Endothelial cell of umbilical vein (primary cell): Measurements from ENCODE around the gene CDH22. TPM values are rescaled to one million over a fixed set of nuclear protein-coding genes. Genes with fewer than 3 reads are reported as not detected.

Experiments used
- BruUV-seq: library from RNA; stranded (reverse); fragments of 400-500 nt; replicated peaks from 2 replicates; lab custom pipeline; 2021; lab: Mats Ljungman, UMichigan
- CTCF ChIA-PET: fragments of 300-600, 350-600 bp; sonication (Branson Sonifier 250); formaldehyde crosslinking; loops from one replicate; lab custom pipeline; 2021; ENCODE audit warnings: antibody characterized with exemption, inconsistent platforms; lab: Charles Lee
- POLR2A ChIA-PET: fragments of 300-600, 350-600 bp; sonication (Branson Sonifier 250); formaldehyde crosslinking; loops from one replicate; lab custom pipeline; 2021; ENCODE audit warnings: antibody characterized with exemption, inconsistent platforms; lab: Charles Lee
- DNase-seq: peaks from one replicate; pipeline ENCODE4 v3.0.0-alpha.2; 2011; ENCODE audit warnings: low read depth, low spot score
- FAIRE-seq: peaks from 2 replicates; lab custom pipeline; 2011; peaks lifted over from hg19 to GRCh38; lab: Jason Lieb, UNC
- H2AFZ ChIP-seq: 2 replicates; pipeline ENCODE4 v1.6.0; 2012; ENCODE audit warnings: low read depth, low read length, control low read depth, inconsistent platforms
- H3K27ac ChIP-seq: 2 replicates; pipeline ENCODE4 v1.5.1; 2011; ENCODE audit warnings: low read depth, mild to moderate bottlenecking, control low read depth, low read length, moderate library complexity; ENCODE audit not compliant: insufficient read depth
- H3K27me3 ChIP-seq, 2 experiments: 2 replicates each; pipeline versions ENCODE4 v1.6.0 to v1.6.1; 2011; ENCODE audit warnings: low read length in 2 of 2, mixed read lengths in 1 of 2; ENCODE audit not compliant: control insufficient read depth in 2 of 2, insufficient read depth in 2 of 2
- H3K36me3 ChIP-seq, 2 experiments: 2 replicates in 1 of 2; 3 replicates in 1 of 2; pipeline ENCODE4 v1.5.1; 2011; ENCODE audit warnings: low read length in 2 of 2, mild to moderate bottlenecking in 1 of 2, moderate library complexity in 1 of 2; ENCODE audit not compliant: control insufficient read depth in 2 of 2, insufficient read depth in 2 of 2; ENCODE audit errors: extremely low read depth in 1 of 2
- H3K4me1 ChIP-seq: 3 replicates; pipeline ENCODE4 v1.5.1; 2011; ENCODE audit warnings: mild to moderate bottlenecking, low read length; ENCODE audit not compliant: control insufficient read depth, insufficient read depth; ENCODE audit errors: extremely low read depth
- H3K4me2 ChIP-seq: 2 replicates; pipeline ENCODE4 v1.6.1; 2011; ENCODE audit warnings: low read length, control low read depth, mixed read lengths; ENCODE audit not compliant: insufficient read depth
- H3K4me3 ChIP-seq, 3 experiments: fragments of 200-600 bp in 1 of 3; sonication (generic), shearing (Covaris generic) in 1 of 3; replicated peaks in 1 of 3; 2 replicates each; pipeline ENCODE4 v1.5.1; 2011 to 2016; ENCODE audit warnings: control low read depth in 3 of 3, low read length in 3 of 3, mild to moderate bottlenecking in 2 of 3, inconsistent platforms in 1 of 3, low read depth in 1 of 3, moderate library complexity in 1 of 3; ENCODE audit not compliant: insufficient read depth in 1 of 3
- H3K79me2 ChIP-seq: 2 replicates; pipeline ENCODE4 v1.6.0; 2012; ENCODE audit warnings: low read length, inconsistent platforms; ENCODE audit not compliant: control insufficient read depth, insufficient read depth
- H3K9ac ChIP-seq: replicated peaks from 2 replicates; pipeline ENCODE3; 2011; ENCODE audit warnings: low read length, control low read depth; ENCODE audit not compliant: insufficient read depth; ENCODE audit errors: extremely low read depth
- H3K9me1 ChIP-seq: replicated peaks from 3 replicates; pipeline ENCODE4 v1.6.0; 2011; ENCODE audit warnings: mild to moderate bottlenecking, low read length; ENCODE audit not compliant: control insufficient read depth, insufficient read depth; ENCODE audit errors: extremely low read depth
- H3K9me3 ChIP-seq: replicated peaks from 2 replicates; pipeline ENCODE4 v1.5.1; 2012; ENCODE audit warnings: low read length, inconsistent platforms; ENCODE audit not compliant: control insufficient read depth, insufficient read depth
- H4K20me1 ChIP-seq: replicated peaks from 2 replicates; pipeline ENCODE3; 2011; ENCODE audit warnings: mild to moderate bottlenecking, low read length; ENCODE audit not compliant: control insufficient read depth, insufficient read depth; ENCODE audit errors: extremely low read depth
- CTCF ChIP-seq, 2 donors: IDR thresholded peaks; 1 replicate in 1 of 2; 2 replicates in 1 of 2; pipeline ENCODE4 v1.5.1; 2011; ENCODE audit warnings: low read length in 2 of 2, mild to moderate bottlenecking in 2 of 2, moderate library complexity in 2 of 2, control low read depth in 1 of 2, inconsistent platforms in 1 of 2, low read depth in 1 of 2; ENCODE audit not compliant: insufficient read depth in 1 of 2; ENCODE audit errors: extremely low read depth in 1 of 2
- EZH2 ChIP-seq: IDR thresholded peaks from 2 replicates; pipeline ENCODE4 v1.6.1; 2012; ENCODE audit warnings: borderline replicate concordance, low read depth, mild to moderate bottlenecking, moderate library complexity, low read length, inconsistent platforms; ENCODE audit not compliant: severe bottlenecking
- FOS ChIP-seq: IDR thresholded peaks from 2 replicates; pipeline ENCODE4 v1.6.1; 2011; ENCODE audit warnings: mild to moderate bottlenecking, low read length, moderate library complexity, borderline replicate concordance; ENCODE audit not compliant: insufficient read depth
- GATA2 ChIP-seq: IDR thresholded peaks from 2 replicates; pipeline ENCODE4 v1.7.0; 2011; ENCODE audit warnings: low read depth, mild to moderate bottlenecking, moderate library complexity, mixed read lengths, low read length; ENCODE audit not compliant: insufficient read length, insufficient read depth
- JUN ChIP-seq: IDR thresholded peaks from 2 replicates; pipeline ENCODE4 v1.6.1; 2011; ENCODE audit warnings: borderline replicate concordance, low read depth; ENCODE audit not compliant: insufficient read length, insufficient read depth
- MAX ChIP-seq: IDR thresholded peaks from 2 replicates; pipeline ENCODE4 v1.6.1; 2011; ENCODE audit not compliant: insufficient read depth, insufficient read length
- MYC ChIP-seq: IDR thresholded peaks from one replicate; pipeline ENCODE4 v1.6.1; 2011; ENCODE audit warnings: mild to moderate bottlenecking, low read depth, low read length
- POLR2A ChIP-seq: IDR thresholded peaks from 2 replicates; pipeline ENCODE4 v1.6.1; 2012; ENCODE audit warnings: low read depth, mild to moderate bottlenecking, control low read depth, low read length
- POLR2AphosphoS5 ChIP-seq: IDR thresholded peaks from 2 replicates; pipeline ENCODE4 v1.6.1; 2012; ENCODE audit warnings: low read depth, mild to moderate bottlenecking, control low read depth, low read length, moderate library complexity; ENCODE audit not compliant: insufficient read depth
- dilution Hi-C: fragments of 300-500 bp; cut with MboI; formaldehyde crosslinking; loops from one replicate; pipeline ENCODE4 v1.15.0; 2019; ENCODE audit warnings: low sequenced_read_pairs; ENCODE audit not compliant: extremely low pct_ligation_motif_present
- intact Hi-C: fragments of 100-400 bp; cut with micrococcal nuclease; formaldehyde crosslinking; loops from one replicate; pipeline ENCODE4 v1.10.0; 2022
- polyA plus RNA-seq, 4 experiments: library from polyadenylated mRNA; depleted of rRNA in 3 of 4; stranded (reverse) in 3 of 4; unstranded in 1 of 4; fragments of >200 nt; gene quantifications; 2 replicates each; pipeline versions ENCODE4 v1.2.1 to v1.2.3, GENCODE V29; 2011 to 2012; ENCODE audit warnings: missing spikeins in 1 of 4
- total RNA-seq: library from RNA; stranded (reverse); gene quantifications from 2 replicates; pipeline ENCODE4 v1.2.3, GENCODE V29; 2021

Gene CDH22
- total and polyA plus RNA-seq, 2 donors (not counting 3 experiments of a cell fraction or from before 2014, with no cell fraction given): not detected

- no peak overlapping the region for H3K27ac ChIP-seq
- FAIRE-seq (no peak), DNase-seq (no peak)
- H3K79me2 ChIP-seq: no peaks in the 10 kb centered on the region
- intact Hi-C loops: no loop called here
- no peaks in the 10 kb centered on the region for H3K4me1 ChIP-seq
- H3K9me3 ChIP-seq: no peaks in the 10 kb centered on the region
- H3K9ac ChIP-seq: no peak overlapping the region
- BruUV-seq: no TSS peak
- peaks cover 31 to 43% of the 10 kb centered on the region in 2 experiments for H3K27me3 ChIP-seq
- no peak overlapping the region for H3K4me2 ChIP-seq
- no peaks in the 10 kb centered on the region for H3K9me1 ChIP-seq
- no peaks in the 10 kb centered on the region for H4K20me1 ChIP-seq
- H3K36me3 ChIP-seq: no peaks in the 10 kb centered on the region
- TF ChIP-seq GATA2 (no peak), MYC (no peak)
- dilution Hi-C loops: no loop called here
- ChIA-PET POLR2A (no interaction called here), CTCF (interaction anchor here (0.6 to 3.0 kb wide), 10 partner anchors 16 to 148 kb away, joined by 3 to 32 read pairs (median 9); partner anchors contain the start of gene ELMO2)
- no peak overlapping the region for H3K4me3 ChIP-seq
- no peak overlapping the region for H2AFZ ChIP-seq
Measured at GRCh38 chr20:46305331-46305972, 2.8 kb downstream of the CDH22 start.

DNA sequence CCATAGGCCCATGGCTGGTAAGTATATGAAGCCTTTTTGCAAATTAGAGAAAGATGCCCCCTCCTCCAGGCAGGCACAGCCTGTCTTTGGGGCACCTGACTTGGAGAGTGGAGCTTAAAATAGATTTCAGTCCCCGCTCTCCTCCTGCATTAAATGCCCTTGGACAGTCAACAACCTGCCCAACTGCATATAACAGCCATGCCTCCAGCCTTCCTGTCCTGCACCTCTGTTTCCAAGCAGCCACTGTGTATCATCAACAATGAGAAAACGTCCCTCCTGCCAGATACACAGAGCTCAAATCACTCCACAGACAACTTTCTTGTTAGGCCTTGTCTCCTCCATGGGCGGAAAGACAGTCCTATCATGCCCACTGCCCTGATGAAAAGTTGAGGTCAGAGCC, 3.4 kb downstream of the CDH22 start:
- no peaks in the 10 kb centered on the region for H3K79me2 ChIP-seq
- DNase-seq: no peak
- no peak overlapping the region for H3K4me3 ChIP-seq
- H2AFZ ChIP-seq: no peak overlapping the region
- H3K9me1 ChIP-seq: no peaks in the 10 kb centered on the region
- H3K9me3 ChIP-seq: no peaks in the 10 kb centered on the region
- no peak for TF ChIP-seq GATA2
- TF ChIP-seq POLR2A: no peak
- TF ChIP-seq MYC: no peak
- TF ChIP-seq EZH2: no peak
- TF ChIP-seq FOS: no peak
- no peak for TF ChIP-seq JUN
- TF ChIP-seq MAX: no peak
- TF ChIP-seq POLR2AphosphoS5: no peak
- no peak for TF ChIP-seq CTCF (IDR thresholded peaks at IDR 0.05; ENCODE audit: extremely low read depth in 1 of 2, insufficient read depth in 1 of 2, low read depth in 1 of 2, low read length in 2 of 2)
- ChIA-PET POLR2A (no interaction called here), CTCF (interaction anchor here (1.2 to 3.0 kb wide), 7 partner anchors 16 to 134 kb away, joined by 3 to 32 read pairs (median 12); partner anchors contain the start of gene ELMO2)
- no peak overlapping the region for H3K9ac ChIP-seq
- H3K4me1 ChIP-seq: no peaks in the 10 kb centered on the region
- peaks cover 25 to 37% of the 10 kb centered on the region in 2 experiments for H3K27me3 ChIP-seq
- dilution Hi-C loops (no loop called here), intact Hi-C loops (no loop called here)
- FAIRE-seq: no peak
- H4K20me1 ChIP-seq: no peaks in the 10 kb centered on the region
- H3K27ac ChIP-seq: no peak overlapping the region
- BruUV-seq: no TSS peak
- H3K36me3 ChIP-seq: no peaks in the 10 kb centered on the region
- no peak overlapping the region for H3K4me2 ChIP-seq
